HUDEP-2 (cell line): ENCODE measurements around the gene GLOD4.
"Not testable (repeated sequence)": the region's sequence is repeated elsewhere in the genome, so short reads cannot be mapped to it uniquely, and the experiment has no call there.

Experiments used
- DNase-seq, 76 experiments: peaks; one replicate each; lab custom pipeline; 2025; ENCODE audit not compliant: unreplicated experiment in 76 of 76; lab: John Stamatoyannopoulos, UW

Gene GLOD4

DNA sequence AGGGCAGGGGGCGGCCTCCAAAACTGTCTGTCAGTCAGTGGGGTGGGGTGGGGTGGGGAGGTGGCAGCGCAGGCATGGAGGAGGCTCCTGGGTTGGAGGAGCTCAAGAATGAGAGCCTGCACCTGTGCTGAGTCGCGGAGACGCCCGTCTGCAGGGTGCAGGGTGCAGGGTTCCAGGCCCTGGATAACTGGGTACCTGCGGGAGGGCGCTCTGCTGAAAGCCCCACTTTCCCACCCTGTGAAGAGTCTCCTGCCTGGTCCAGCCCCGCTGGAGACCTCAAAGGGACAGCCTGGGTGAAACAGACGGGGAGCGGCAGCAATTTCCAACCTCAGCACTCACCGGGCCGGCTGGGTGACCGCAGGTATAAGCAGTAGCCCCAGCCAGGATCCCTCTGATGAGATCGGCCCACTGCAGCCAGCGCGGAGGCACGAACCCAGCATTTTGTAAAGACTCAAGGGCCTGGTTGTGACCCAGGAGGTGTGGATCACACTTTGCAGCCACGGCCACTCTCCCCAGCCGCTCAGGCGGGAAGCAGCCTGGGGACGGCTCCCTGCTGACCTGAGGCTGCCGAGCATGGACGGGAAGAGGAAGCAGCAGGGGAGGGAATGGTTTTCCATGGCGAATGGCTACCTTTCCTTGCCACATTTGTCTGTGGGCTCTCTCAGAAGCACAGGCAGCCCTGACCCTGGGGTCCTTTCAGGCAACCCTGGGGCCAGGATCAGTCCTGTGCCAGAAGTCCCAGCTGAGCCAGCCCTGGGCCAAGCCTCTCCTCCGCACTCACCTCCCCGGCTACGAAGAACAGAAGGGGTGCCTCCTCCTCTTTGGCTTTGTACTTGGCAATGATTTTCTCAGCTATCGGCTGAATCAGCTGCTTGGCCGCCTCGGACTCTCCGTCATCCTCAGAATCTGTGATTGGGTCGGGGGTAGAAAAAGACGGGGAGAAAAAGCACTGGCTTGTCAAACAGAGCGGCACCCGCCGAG is 21.1 kb upstream of the GLOD4 start:
- DNase-seq: no peak

GRCh38 chr17:802481-802880 is 20.4 kb upstream of the GLOD4 start:
- DNase-seq: no peak

DNA sequence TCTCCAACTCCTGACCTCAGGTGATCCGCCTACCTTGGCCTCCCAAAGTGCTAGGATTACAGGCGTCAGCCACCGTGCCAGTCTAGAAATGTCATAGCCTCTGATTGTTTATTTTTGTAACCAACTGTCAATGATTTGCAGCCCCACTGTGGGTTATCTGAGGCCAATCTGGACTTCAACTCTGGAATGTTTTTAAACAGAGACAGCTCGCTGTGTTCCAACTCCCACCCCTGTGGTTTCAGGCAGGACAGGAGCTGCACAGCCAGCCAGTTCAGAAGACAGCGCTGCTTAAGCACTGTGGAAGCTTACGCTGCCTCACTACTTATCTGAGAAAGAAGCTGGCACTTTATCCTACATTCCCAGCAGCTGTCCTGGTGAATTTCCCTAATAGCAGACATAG is 19.6 kb upstream of the GLOD4 start:
- no peak for DNase-seq

- no peak for DNase-seq
Observed at GRCh38 chr17:800446-801242, 18.6 kb upstream of the GLOD4 start.

DNA sequence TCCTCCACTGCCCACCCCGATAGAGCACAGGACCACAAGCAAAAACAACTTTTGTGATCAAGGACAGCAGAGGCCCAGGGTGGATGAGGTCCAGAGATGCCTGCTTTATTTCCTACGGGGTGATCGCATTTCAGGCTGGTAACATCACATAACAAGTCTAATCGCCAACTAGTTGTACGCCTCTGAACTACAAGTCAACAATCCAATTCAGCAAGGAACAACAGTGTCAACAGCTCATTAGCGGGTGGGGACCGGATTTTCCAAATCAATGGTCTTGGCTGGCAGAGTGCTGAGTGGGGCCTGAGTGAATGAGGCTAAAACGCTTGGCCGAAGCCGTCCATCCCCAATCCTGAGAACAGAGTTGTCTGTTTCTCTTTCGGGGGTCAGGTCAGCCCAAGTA is 17.2 kb upstream of the GLOD4 start:
- no peak for DNase-seq

- DNase-seq: no peak
Observed at GRCh38 chr17:798246-798645, 16.2 kb upstream of the GLOD4 start.

- no peak for DNase-seq
Observed at GRCh38 chr17:797236-797840, 15.3 kb upstream of the GLOD4 start.

DNA sequence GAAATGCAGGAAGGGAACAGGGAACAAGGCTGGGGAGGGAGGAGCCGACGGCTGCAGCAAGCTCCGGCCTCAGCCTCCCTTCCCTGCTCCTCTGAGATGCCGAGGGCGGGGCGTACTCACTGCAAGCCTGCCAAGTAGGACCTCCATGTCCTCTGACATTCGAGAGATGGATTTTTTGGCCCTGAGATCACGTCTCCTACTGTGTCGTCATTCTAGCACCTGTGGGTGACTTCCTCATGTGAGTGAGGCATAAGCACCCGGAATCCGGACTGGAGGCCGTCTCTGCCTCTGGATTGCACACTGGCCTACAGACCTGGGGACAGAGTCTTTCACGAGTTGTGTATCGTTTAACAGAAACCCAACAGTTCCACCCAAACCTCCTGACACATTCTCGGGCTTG is 14.5 kb upstream of the GLOD4 start:
- DNase-seq: no peak

DNA sequence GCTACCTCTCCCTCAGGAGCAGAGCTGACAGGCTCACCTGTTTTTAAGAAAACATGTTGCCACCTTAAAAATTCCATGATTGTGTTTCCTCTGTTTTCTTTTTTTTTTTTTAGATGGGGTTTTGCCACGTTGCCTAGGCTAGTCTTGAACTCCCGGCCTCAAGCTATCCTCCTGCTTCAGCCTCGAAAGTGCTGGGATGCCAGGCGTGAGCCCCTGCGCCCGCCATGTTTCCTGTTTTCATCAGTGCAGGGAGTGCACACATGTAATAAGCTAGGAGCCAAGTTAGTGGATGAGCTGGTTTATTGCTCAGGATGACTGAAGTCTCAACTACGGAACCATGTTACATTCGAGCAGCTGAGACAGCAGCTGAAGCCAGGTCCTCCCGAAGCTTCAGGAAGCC is 13.6 kb upstream of the GLOD4 start:
- DNase-seq: no peak

- no peak for DNase-seq
Observed at GRCh38 chr17:795276-795675, 13.2 kb upstream of the GLOD4 start.

GRCh38 chr17:794876-795275 is 12.8 kb upstream of the GLOD4 start:
- DNase-seq: peak in 48 of 76 experiments; percentile 3 to 58 (median 25)

DNA sequence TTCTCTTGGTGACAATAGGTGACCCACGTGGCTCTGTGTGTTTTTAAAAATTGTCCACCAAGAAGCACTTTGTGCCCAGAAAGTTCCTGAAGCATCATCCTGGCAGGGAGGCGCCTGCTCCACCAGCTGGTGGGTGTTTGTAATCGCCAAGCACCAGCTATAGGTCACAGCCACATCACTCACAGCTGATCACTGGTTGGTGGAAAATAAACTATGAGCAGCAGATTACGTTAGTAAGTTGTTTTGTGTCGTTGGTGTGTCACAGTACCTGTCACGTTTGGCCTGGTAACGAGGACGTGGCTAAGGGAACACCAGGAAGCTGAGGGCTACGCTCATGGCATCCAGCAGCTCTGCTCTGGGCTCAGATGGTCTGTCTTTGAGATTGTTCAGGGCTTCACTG is 10.2 kb upstream of the GLOD4 start:
- no peak for DNase-seq

GRCh38 chr17:791829-792228 is 9.7 kb upstream of the GLOD4 start:
- no peak for DNase-seq

GRCh38 chr17:790874-791247 is 8.8 kb upstream of the GLOD4 start:
- not testable (repeated sequence) for DNase-seq

GRCh38 chr17:789931-790873 is 8.1 kb upstream of the GLOD4 start:
- not testable (repeated sequence) for DNase-seq

DNA sequence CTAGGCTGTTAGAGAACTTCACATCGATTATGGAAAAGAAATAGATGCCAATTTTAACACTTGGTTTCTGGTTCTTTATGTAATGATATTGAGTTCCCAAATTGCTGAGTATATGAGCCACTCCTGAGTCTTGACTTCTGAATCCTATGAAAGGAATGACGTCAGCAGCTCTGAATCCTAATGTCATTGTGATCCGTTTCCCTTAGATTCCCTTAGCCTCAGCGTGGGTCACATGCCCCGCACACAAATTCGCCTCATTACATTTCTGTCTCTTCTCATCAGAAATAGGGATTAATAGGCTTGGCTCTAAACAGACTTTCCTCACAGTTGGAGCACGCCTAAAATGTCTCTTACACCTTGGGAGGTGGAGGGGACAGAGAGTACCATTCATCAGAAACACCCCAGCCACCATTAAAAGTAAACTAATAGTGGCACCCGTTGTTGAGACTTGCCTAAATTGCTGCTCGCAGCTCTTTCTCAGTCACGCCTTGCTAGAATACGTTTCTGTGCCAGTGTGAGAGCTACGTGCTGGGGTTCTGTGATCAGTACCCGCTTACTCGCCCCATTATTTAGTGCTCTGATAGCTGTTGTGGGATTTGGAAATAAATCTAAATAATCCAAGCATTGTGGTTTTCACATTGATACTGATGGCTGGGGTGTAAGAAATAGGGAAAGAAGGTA is 7.2 kb upstream of the GLOD4 start:
- no peak for DNase-seq

DNA sequence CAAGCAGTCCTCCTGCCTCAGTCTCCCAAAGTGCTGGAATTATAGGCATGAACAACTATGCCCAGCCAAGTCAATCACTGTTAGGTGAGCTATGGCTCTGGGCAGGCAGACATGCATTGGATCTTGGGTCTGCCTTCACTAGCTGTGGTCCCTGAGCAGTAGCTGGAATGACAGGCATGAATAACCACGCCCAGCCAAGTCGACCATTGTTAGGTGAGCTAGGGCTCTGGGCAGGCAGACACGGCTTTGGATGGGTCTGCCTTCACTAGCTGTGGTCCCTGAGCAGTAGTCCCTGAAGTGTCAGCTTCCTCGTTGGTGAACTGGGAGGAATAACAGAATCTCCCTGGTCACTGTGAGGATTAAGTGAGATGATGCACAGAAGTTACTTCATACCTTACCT is 6.5 kb upstream of the GLOD4 start:
- no peak for DNase-seq

- no peak for DNase-seq
Observed at GRCh38 chr17:787641-788221, 5.7 kb upstream of the GLOD4 start.

GRCh38 chr17:785901-786300 is 3.8 kb upstream of the GLOD4 start:
- not testable (repeated sequence) for DNase-seq
